Muscle layer of duodenum (tissue), 2 donors: Measurements from ENCODE around the gene C13orf46.
"Not testable (repeated sequence)": the region's sequence is repeated elsewhere in the genome, so short reads cannot be mapped to it uniquely, and the experiment has no call there.

ENCODE experiments used
- H3K27ac ChIP-seq: one replicate; pipeline ENCODE4 v1.7.0; 2013; ENCODE audit warnings: mild to moderate bottlenecking, low read length
- H3K27me3 ChIP-seq: one replicate; pipeline ENCODE4 v1.7.0; 2013; ENCODE audit warnings: low read depth, mild to moderate bottlenecking, control low read depth, low read length
- H3K36me3 ChIP-seq, 2 donors: one replicate each; pipeline ENCODE4 v1.7.0; 2013; ENCODE audit warnings: low read length in 2 of 2, control low read depth in 1 of 2, mild to moderate bottlenecking in 1 of 2; ENCODE audit not compliant: insufficient read depth in 2 of 2, control insufficient read depth in 1 of 2
- H3K4me1 ChIP-seq, 2 donors: one replicate each; pipeline ENCODE4 v1.7.0; 2013; ENCODE audit warnings: low read length in 2 of 2, mild to moderate bottlenecking in 2 of 2, control low read depth in 1 of 2, moderate library complexity in 1 of 2; ENCODE audit not compliant: insufficient read depth in 2 of 2, control insufficient read depth in 1 of 2
- H3K4me3 ChIP-seq, 2 donors: one replicate each; pipeline ENCODE4 v1.7.0; 2013; ENCODE audit warnings: low read length in 2 of 2, low read depth in 1 of 2, mild to moderate bottlenecking in 1 of 2
- H3K9me3 ChIP-seq, 2 donors: one replicate each; pipeline ENCODE4 v1.7.0; 2013; ENCODE audit warnings: low read length in 2 of 2, control low read depth in 1 of 2, mild to moderate bottlenecking in 1 of 2; ENCODE audit not compliant: control insufficient read depth in 1 of 2
- donor health status: healthy.

The C13orf46 gene

GRCh38 chr13:113919761-113920559, 53.9 kb downstream of the C13orf46 start:
- Histone ChIP-seq H3K36me3 (no peaks in the 10 kb centered on the region), H3K4me1 (no peaks in the 10 kb centered on the region), H3K27me3 (peaks cover 9% of the 10 kb centered on the region), H3K27ac (no peak overlapping the region), H3K4me3 (no peak overlapping the region), H3K9me3 (peaks cover 0 to 16% of the 10 kb centered on the region in 2 donors)

GRCh38 chr13:113918981-113919701, 54.7 kb downstream of the C13orf46 start:
- Histone ChIP-seq H3K4me3 (no peak overlapping the region), H3K4me1 (no peaks in the 10 kb centered on the region), H3K27ac (no peak overlapping the region), H3K27me3 (peaks cover 9% of the 10 kb centered on the region), H3K9me3 (peaks cover 0 to 16% of the 10 kb centered on the region in 2 donors), H3K36me3 (no peaks in the 10 kb centered on the region)

GRCh38 chr13:113918580-113918979, 55.3 kb downstream of the C13orf46 start:
- H3K27ac ChIP-seq = no peak overlapping the region
- H3K4me1 ChIP-seq = no peaks in the 10 kb centered on the region
- no peak overlapping the region for H3K4me3 ChIP-seq
- H3K27me3 ChIP-seq = peaks cover 9% of the 10 kb centered on the region
- no peaks in the 10 kb centered on the region for H3K36me3 ChIP-seq
- peaks cover 0 to 16% of the 10 kb centered on the region in 2 donors for H3K9me3 ChIP-seq

- Histone ChIP-seq H3K27ac (no peak overlapping the region), H3K36me3 (no peaks in the 10 kb centered on the region), H3K4me3 (no peak overlapping the region), H3K4me1 (no peaks in the 10 kb centered on the region), H3K27me3 (peaks cover 9% of the 10 kb centered on the region), H3K9me3 (peaks cover 0 to 16% of the 10 kb centered on the region in 2 donors)
Measured at GRCh38 chr13:113917594-113918371, 56.1 kb downstream of the C13orf46 start.

- Histone ChIP-seq H3K27ac (no peak overlapping the region), H3K4me1 (no peaks in the 10 kb centered on the region), H3K36me3 (no peaks in the 10 kb centered on the region), H3K4me3 (no peak overlapping the region), H3K9me3 (peaks cover 0 to 14% of the 10 kb centered on the region in 2 donors), H3K27me3 (peaks cover 9% of the 10 kb centered on the region)
Measured at GRCh38 chr13:113917096-113917495, 56.8 kb downstream of the C13orf46 start.

GRCh38 chr13:113916330-113916815, 57.5 kb downstream of the C13orf46 start:
- no peaks in the 10 kb centered on the region for H3K4me1 ChIP-seq
- peaks cover 9% of the 10 kb centered on the region for H3K27me3 ChIP-seq
- H3K4me3 ChIP-seq = no peak overlapping the region
- no peak overlapping the region for H3K27ac ChIP-seq
- H3K36me3 ChIP-seq = no peaks in the 10 kb centered on the region
- H3K9me3 ChIP-seq = peaks cover 0 to 8% of the 10 kb centered on the region in 2 donors

- Histone ChIP-seq H3K4me3 (no peak overlapping the region), H3K4me1 (no peaks in the 10 kb centered on the region), H3K9me3 (peaks cover 0 to 5% of the 10 kb centered on the region in 2 donors), H3K27ac (no peak overlapping the region), H3K36me3 (no peaks in the 10 kb centered on the region), H3K27me3 (peaks cover 9% of the 10 kb centered on the region)
Measured at GRCh38 chr13:113915786-113916329, 58.0 kb downstream of the C13orf46 start.

GRCh38 chr13:113915012-113915763, 58.7 kb downstream of the C13orf46 start:
- H3K36me3 ChIP-seq = no peaks in the 10 kb centered on the region
- no peaks in the 10 kb centered on the region for H3K4me1 ChIP-seq
- peaks cover 0 to 5% of the 10 kb centered on the region in 2 donors for H3K9me3 ChIP-seq
- H3K27me3 ChIP-seq = peaks cover 9% of the 10 kb centered on the region
- no peak overlapping the region for H3K4me3 ChIP-seq
- H3K27ac ChIP-seq = no peak overlapping the region

- peaks cover 9% of the 10 kb centered on the region for H3K27me3 ChIP-seq
Measured at GRCh38 chr13:113914333-113915011, 59.4 kb downstream of the C13orf46 start.

GRCh38 chr13:113913838-113914237, 60.0 kb downstream of the C13orf46 start:
- H3K27me3 ChIP-seq, H3K4me3 ChIP-seq, H3K27ac ChIP-seq, H3K4me1 ChIP-seq, H3K9me3 ChIP-seq, H3K36me3 ChIP-seq: not testable (repeated sequence)

More at GRCh38 chr13:113914333-113915011, 59.4 kb downstream of the C13orf46 start:
- Histone ChIP-seq H3K36me3 (no peaks in the 10 kb centered on the region), H3K27ac (no peak overlapping the region), H3K4me3 (no peak overlapping the region), H3K4me1 (no peaks in the 10 kb centered on the region), H3K9me3 (peaks cover 0 to 5% of the 10 kb centered on the region in 2 donors)
